HepG2 (cell line): ENCODE data around the gene ANKRD35. TPM values are rescaled to one million over a fixed set of nuclear protein-coding genes. Genes with fewer than 3 reads are reported as not detected.
A peak's percentile ranks its signal among the peaks of the same experiment; 100 is the strongest.

Source experiments
- ARID4A ChIP-seq: sonication (generic); formaldehyde crosslinking; IDR thresholded peaks from 2 replicates; pipeline ENCODE4 v1.5.0; 2020; ENCODE audit warnings: mild to moderate bottlenecking, missing genetic modification reagents, borderline replicate concordance
- CEBPG ChIP-seq: IDR thresholded peaks from 2 replicates; pipeline ENCODE4 v1.6.1; 2016
- FOXO1 ChIP-seq: sonication (generic); formaldehyde crosslinking; IDR thresholded peaks from 2 replicates; pipeline ENCODE4 v1.4.0; 2020; ENCODE audit warnings: missing genetic modification reagents
- GMEB1 ChIP-seq: sonication (generic); formaldehyde crosslinking; IDR thresholded peaks from 2 replicates; pipeline ENCODE4 v1.5.1; 2020; ENCODE audit warnings: missing genetic modification reagents, mild to moderate bottlenecking, borderline replicate concordance
- MAZ ChIP-seq, 2 experiments: sonication (generic) in 1 of 2; formaldehyde crosslinking in 1 of 2; IDR thresholded peaks; 2 replicates each; pipeline versions ENCODE4 v1.5.0 to v1.6.1; 2012 to 2020; ENCODE audit warnings: low read depth in 2 of 2, mild to moderate bottlenecking in 2 of 2, borderline replicate concordance in 1 of 2, improper control_type of control experiment in 1 of 2, low read length in 1 of 2, missing genetic modification reagents in 1 of 2, moderate library complexity in 1 of 2
- POLR2G ChIP-seq: fragments of 200-400 bp; formaldehyde crosslinking; IDR thresholded peaks from 2 replicates; pipeline ENCODE4 v1.6.1; 2018; ENCODE audit warnings: mild to moderate bottlenecking, low read depth, low read length, moderate library complexity
- RBAK ChIP-seq: sonication (generic); formaldehyde crosslinking; IDR thresholded peaks from 2 replicates; pipeline ENCODE4 v1.5.1; 2020; ENCODE audit warnings: mild to moderate bottlenecking, missing genetic modification reagents
- SP1 ChIP-seq, 2 experiments: fragments of 450-650 bp in 1 of 2; sonication (generic) in 1 of 2; formaldehyde crosslinking in 1 of 2; IDR thresholded peaks; 2 replicates each; pipeline versions ENCODE4 v1.4.0 to v1.6.1; 2016 to 2020; ENCODE audit warnings: missing genetic modification reagents in 1 of 2
- TBL1XR1 ChIP-seq: fragments of 150-350 bp; IDR thresholded peaks from 2 replicates; pipeline ENCODE4 v1.6.1; 2014; ENCODE audit warnings: borderline replicate concordance, low read length; ENCODE audit not compliant: partially characterized antibody
- TEAD2 ChIP-seq: sonication (generic); formaldehyde crosslinking; IDR thresholded peaks from 2 replicates; pipeline ENCODE4 v1.9.0; 2021; ENCODE audit warnings: missing genetic modification reagents
- UBTF ChIP-seq: sonication (generic); formaldehyde crosslinking; IDR thresholded peaks from 2 replicates; pipeline ENCODE4 v1.4.0; 2020; ENCODE audit warnings: mild to moderate bottlenecking, missing genetic modification reagents
- ZBTB38 ChIP-seq: sonication (generic); formaldehyde crosslinking; IDR thresholded peaks from 2 replicates; pipeline ENCODE4 v1.5.1; 2020; ENCODE audit warnings: mild to moderate bottlenecking, missing genetic modification reagents
- ZFP36 ChIP-seq: fragments of 150-350 bp; IDR thresholded peaks from 2 replicates; pipeline ENCODE4 v1.6.1; 2018; ENCODE audit warnings: borderline replicate concordance, low read length, low read depth; ENCODE audit not compliant: partially characterized antibody
- ZFP36L2 ChIP-seq: sonication (generic); formaldehyde crosslinking; IDR thresholded peaks from 2 replicates; pipeline ENCODE4 v1.4.0; 2020; ENCODE audit warnings: missing genetic modification reagents
- ZNF24 ChIP-seq: fragments of 450-650 bp; IDR thresholded peaks from 2 replicates; pipeline ENCODE4 v1.6.1; 2017; ENCODE audit warnings: antibody characterized with exemption, mild to moderate bottlenecking
- ZNF337 ChIP-seq: sonication (generic); formaldehyde crosslinking; IDR thresholded peaks from 2 replicates; pipeline ENCODE4 v1.5.1; 2020; ENCODE audit warnings: missing genetic modification reagents, low read depth, mild to moderate bottlenecking, borderline replicate concordance
- ZNF44 ChIP-seq: sonication (generic); formaldehyde crosslinking; IDR thresholded peaks from 2 replicates; pipeline ENCODE4 v1.5.1; 2020; ENCODE audit warnings: mild to moderate bottlenecking, missing genetic modification reagents
- ZNF605 ChIP-seq: sonication (generic); formaldehyde crosslinking; IDR thresholded peaks from 2 replicates; pipeline ENCODE4 v1.8.0; 2022; ENCODE audit warnings: mild to moderate bottlenecking, missing genetic modification reagents
- ZNF672 ChIP-seq: sonication (generic); formaldehyde crosslinking; IDR thresholded peaks from 2 replicates; pipeline ENCODE4 v1.8.1; 2022; ENCODE audit warnings: missing genetic modification reagents
- ZNF761 ChIP-seq: sonication (generic); formaldehyde crosslinking; conservative IDR thresholded peaks from 2 replicates; pipeline ENCODE4 v1.4.0; 2020; ENCODE audit warnings: mild to moderate bottlenecking, missing genetic modification reagents
- ZNF777 ChIP-seq: sonication (generic); formaldehyde crosslinking; IDR thresholded peaks from 2 replicates; pipeline ENCODE4 v1.4.0; 2020; ENCODE audit warnings: missing genetic modification reagents
- ZNF878 ChIP-seq: sonication (generic); formaldehyde crosslinking; IDR thresholded peaks from 2 replicates; pipeline ENCODE4 v1.8.1; 2023; ENCODE audit warnings: mild to moderate bottlenecking, missing genetic modification reagents, moderate library complexity
- ZSCAN31 ChIP-seq: sonication (generic); formaldehyde crosslinking; IDR thresholded peaks from 2 replicates; pipeline ENCODE4 v1.5.0; 2020; ENCODE audit warnings: low read depth, mild to moderate bottlenecking, missing genetic modification reagents
- polyA plus RNA-seq, 8 experiments: library from polyadenylated mRNA; depleted of rRNA in 3 of 8; stranded (reverse) in 7 of 8; unstranded in 1 of 8; fragments of >200 nt; fragmentation: Illumina TruSeq in 4 of 8; extraction: Trizol in 4 of 8; gene quantifications; 2 replicates each; pipeline versions ENCODE4 v1.2.1 to v1.2.3, GENCODE V29; 2011 to 2016; ENCODE audit warnings: low read depth in 4 of 8, missing spikeins in 1 of 8, mixed read lengths in 1 of 8; ENCODE audit not compliant: insufficient read depth in 1 of 8
- total RNA-seq, 5 experiments: library from RNA; depleted of rRNA; stranded (reverse); fragments of >200 nt; fragmentation: Illumina TruSeq; extraction: Trizol; gene quantifications; 2 replicates each; pipeline ENCODE4 v1.2.3, GENCODE V29; 2016; ENCODE audit warnings: low read depth in 1 of 5

The ANKRD35 gene
- total and polyA plus RNA-seq, 2 of the 13 experiments (the other 11 are each of a cell fraction or from before 2014, with no cell fraction given): 0.02 TPM; not detected in 1

- TF ChIP-seq SP1 (IDR thresholded peaks at IDR 0.05) (no peak), SP1 (CRISPR knock-in tag; IDR thresholded peaks at IDR 0.05) (peak; percentile 27; the same call in 1 of the 2 replicates), POLR2G (peak; percentile 72), UBTF (CRISPR knock-in tag) (peak; percentile 92), TBL1XR1 (no peak), ZNF24 (no peak), ZSCAN31 (CRISPR knock-in tag) (0 out of 2 replicates have a peak, but pooled peaks have one; percentile 8), ARID4A (CRISPR knock-in tag) (peak; percentile 58; the same call in 1 of the 2 replicates), ZFP36 (no peak), RBAK (CRISPR knock-in tag) (no peak), FOXO1 (no peak), ZNF605 (CRISPR knock-in tag) (no peak), ZNF761 (0 out of 2 replicates have a peak, but pooled peaks have one; percentile 33), ZNF44 (no peak), ZNF777 (CRISPR knock-in tag) (peak; percentile 78), GMEB1 (CRISPR knock-in tag) (no peak), CEBPG (no peak), ZNF672 (CRISPR knock-in tag) (no peak), ZBTB38 (0 out of 2 replicates have a peak, but pooled peaks have one; percentile 13), ZNF878 (CRISPR knock-in tag) (no peak), TEAD2 (CRISPR knock-in tag) (no peak), MAZ (IDR thresholded peaks at IDR 0.05; ENCODE audit: borderline replicate concordance, low read depth, low read length) (0 out of 2 replicates have a peak, but pooled peaks have one; percentile 28), MAZ (CRISPR knock-in tag; IDR thresholded peaks at IDR 0.05; ENCODE audit: low read depth) (no peak; the same call in 1 of the 2 replicates), ZFP36L2 (CRISPR knock-in tag) (no peak), ZNF337 (CRISPR knock-in tag) (no peak)
Observed at GRCh38 chr1:145859491-145860023, 26.1 kb downstream of the ANKRD35 start (continued).
